IMR-90 (cell line): ENCODE data around the gene CENPA. TPM values are rescaled to one million over a fixed set of nuclear protein-coding genes. Genes with fewer than 3 reads are reported as not detected.

Source experiments
- ATAC-seq: fragments of 200-7000 bp; cut with Tn5 transposase; 2 replicates; pipeline ENCODE4 v1.9.1; 2020; ENCODE audit warnings: low read depth, mild to moderate bottlenecking, moderate library complexity
- BruUV-seq: library from RNA; stranded (reverse); fragments of 400-500 nt; replicated peaks from 2 replicates; lab custom pipeline; 2021; lab: Mats Ljungman, UMichigan
- CTCF ChIA-PET: fragments of 300-600 bp; formaldehyde crosslinking; extraction: SDS; loops from one replicate; lab custom pipeline; 2021; ENCODE audit warnings: antibody characterized with exemption; lab: Yijun Ruan, JAX
- POLR2A ChIA-PET: fragments of 300-600 bp; sonication (Branson Sonifier 250); formaldehyde crosslinking; loops from one replicate; lab custom pipeline; 2022; ENCODE audit warnings: antibody characterized with exemption; ENCODE audit not compliant: unreplicated experiment; lab: Charles Lee
- DNase-seq: peaks from one replicate; pipeline ENCODE4 v3.0.0; 2013
- H2AFZ ChIP-seq: replicated peaks from 2 replicates; pipeline ENCODE3; 2013; ENCODE audit warnings: low read length, mild to moderate bottlenecking; ENCODE audit not compliant: poor library complexity
- H2AK5ac ChIP-seq: 2 replicates; pipeline ENCODE4 v1.6.1; 2013; ENCODE audit warnings: low read depth, low read length, inconsistent platforms
- H2AK9ac ChIP-seq: replicated peaks from 2 replicates; pipeline ENCODE3; 2013; ENCODE audit warnings: mild to moderate bottlenecking, low read depth, low read length, moderate library complexity; ENCODE audit not compliant: poor library complexity
- H2BK120ac ChIP-seq: 2 replicates; pipeline ENCODE4 v1.6.1; 2013; ENCODE audit warnings: low read depth, low read length, inconsistent platforms
- H2BK15ac ChIP-seq: 3 replicates; pipeline ENCODE4 v1.6.1; 2013; ENCODE audit warnings: low read depth, low read length, inconsistent platforms
- H2BK20ac ChIP-seq: 2 replicates; pipeline ENCODE4 v1.6.1; 2013; ENCODE audit warnings: low read depth, mild to moderate bottlenecking, inconsistent platforms, low read length, moderate library complexity
- H2BK5ac ChIP-seq: 2 replicates; pipeline ENCODE4 v1.6.1; 2013; ENCODE audit warnings: mild to moderate bottlenecking, low read depth, low read length, inconsistent platforms; ENCODE audit not compliant: poor library complexity, severe bottlenecking
- H3K14ac ChIP-seq: replicated peaks from 2 replicates; pipeline ENCODE4 v1.6.1; 2013; ENCODE audit warnings: low read depth, low read length, inconsistent platforms
- H3K18ac ChIP-seq: 2 replicates; pipeline ENCODE4 v1.6.1; 2013; ENCODE audit warnings: low read depth, low read length, control low read depth
- H3K23ac ChIP-seq: 2 replicates; pipeline ENCODE4 v1.6.1; 2013; ENCODE audit warnings: low read depth, low read length, inconsistent platforms
- H3K27ac ChIP-seq: 2 replicates; pipeline ENCODE4 v1.5.1; 2013; ENCODE audit warnings: mild to moderate bottlenecking, control low read depth, low read length; ENCODE audit not compliant: insufficient read depth
- H3K27me3 ChIP-seq: 2 replicates; pipeline ENCODE4 v1.6.1; 2013; ENCODE audit warnings: low read length; ENCODE audit not compliant: control insufficient read depth, insufficient read depth
- H3K36me3 ChIP-seq: 2 replicates; pipeline ENCODE4 v1.6.1; 2013; ENCODE audit warnings: low read length, mixed read lengths; ENCODE audit not compliant: control insufficient read depth, insufficient read depth
- H3K4ac ChIP-seq: 2 replicates; pipeline ENCODE4 v1.6.1; 2013; ENCODE audit warnings: low read depth, low read length, inconsistent platforms
- H3K4me1 ChIP-seq: 2 replicates; pipeline ENCODE4 v1.6.1; 2013; ENCODE audit warnings: low read length, mixed read lengths; ENCODE audit not compliant: control insufficient read depth, insufficient read depth
- H3K4me2 ChIP-seq: 2 replicates; pipeline ENCODE4 v1.6.1; 2013; ENCODE audit warnings: low read depth, mild to moderate bottlenecking, control low read depth, low read length, moderate library complexity
- H3K4me3 ChIP-seq: 2 replicates; pipeline ENCODE4 v1.5.1; 2013; ENCODE audit warnings: low read depth, mild to moderate bottlenecking, control low read depth, low read length, moderate library complexity; ENCODE audit not compliant: insufficient read depth
- H3K56ac ChIP-seq: 2 replicates; pipeline ENCODE4 v1.6.1; 2013; ENCODE audit warnings: low read length, inconsistent platforms; ENCODE audit not compliant: insufficient read depth; ENCODE audit errors: extremely low read depth
- H3K79me1 ChIP-seq, 2 experiments: 2 replicates each; pipeline ENCODE4 v1.6.1; 2013; ENCODE audit warnings: low read length in 2 of 2, inconsistent platforms in 1 of 2, low read depth in 1 of 2
- H3K9ac ChIP-seq: 2 replicates; pipeline ENCODE4 v1.6.1; 2013; ENCODE audit warnings: low read depth, low read length, control low read depth
- H3K9me1 ChIP-seq: 2 replicates; pipeline ENCODE4 v1.6.1; 2013; ENCODE audit warnings: low read length, inconsistent platforms; ENCODE audit not compliant: insufficient read depth
- H3K9me3 ChIP-seq: 2 replicates; pipeline ENCODE4 v1.6.1; 2013; ENCODE audit warnings: low read length; ENCODE audit not compliant: control insufficient read depth, insufficient read depth
- H4K20me1 ChIP-seq: 2 replicates; pipeline ENCODE4 v1.6.1; 2013; ENCODE audit warnings: low read length, inconsistent platforms; ENCODE audit not compliant: insufficient read depth
- H4K5ac ChIP-seq: 2 replicates; pipeline ENCODE4 v1.6.1; 2013; ENCODE audit warnings: mild to moderate bottlenecking, low read depth, low read length, control low read depth
- H4K8ac ChIP-seq, 2 experiments: 2 replicates each; pipeline ENCODE4 v1.6.1; 2013; ENCODE audit warnings: low read depth in 2 of 2, low read length in 2 of 2, control low read depth in 1 of 2, inconsistent platforms in 1 of 2
- H4K91ac ChIP-seq: 2 replicates; pipeline ENCODE4 v1.6.1; 2013; ENCODE audit warnings: low read depth, low read length, inconsistent platforms; ENCODE audit not compliant: insufficient read depth
- BHLHE40 ChIP-seq: fragments of 150-350 bp; IDR thresholded peaks from 2 replicates; pipeline ENCODE4 v1.6.1; 2016; ENCODE audit warnings: mild to moderate bottlenecking, low read depth, low read length
- CEBPB ChIP-seq: IDR thresholded peaks from 2 replicates; pipeline ENCODE4 v1.6.1; 2012; ENCODE audit warnings: low read depth, low read length, improper control_type of control experiment
- CHD1 ChIP-seq: IDR thresholded peaks from 2 replicates; pipeline ENCODE4 v1.6.1; 2012; ENCODE audit warnings: low read depth, low read length, improper control_type of control experiment
- MAFK ChIP-seq: IDR thresholded peaks from 2 replicates; pipeline ENCODE4 v1.6.1; 2012; ENCODE audit warnings: low read depth, low read length, improper control_type of control experiment
- MAZ ChIP-seq: IDR thresholded peaks from 2 replicates; pipeline ENCODE4 v1.6.1; 2012; ENCODE audit warnings: low read depth, mild to moderate bottlenecking, low read length, improper control_type of control experiment, moderate library complexity, borderline replicate concordance
- MXI1 ChIP-seq: IDR thresholded peaks from 2 replicates; pipeline ENCODE4 v1.6.1; 2012; ENCODE audit warnings: low read depth, mild to moderate bottlenecking, low read length, moderate library complexity, borderline replicate concordance
- NFE2L2 ChIP-seq: fragments of 150-350 bp; IDR thresholded peaks from 2 replicates; pipeline ENCODE4 v1.6.1; 2016; ENCODE audit warnings: low read depth, mild to moderate bottlenecking, low read length
- POLR2A ChIP-seq: IDR thresholded peaks from 2 replicates; pipeline ENCODE4 v1.6.1; 2012; ENCODE audit warnings: mild to moderate bottlenecking, low read depth, low read length
- RAD21 ChIP-seq: IDR thresholded peaks from 2 replicates; pipeline ENCODE4 v1.6.1; 2012; ENCODE audit warnings: low read length, improper control_type of control experiment
- RCOR1 ChIP-seq: IDR thresholded peaks from 2 replicates; pipeline ENCODE4 v1.6.1; 2012; ENCODE audit warnings: mild to moderate bottlenecking, low read length, improper control_type of control experiment; ENCODE audit not compliant: insufficient replicate concordance
- RFX5 ChIP-seq: IDR thresholded peaks from 2 replicates; pipeline ENCODE4 v1.8.0; 2012; ENCODE audit warnings: low read depth, mild to moderate bottlenecking, low read length, moderate library complexity
- SMC3 ChIP-seq: fragments of 150-350 bp; IDR thresholded peaks from 2 replicates; pipeline ENCODE4 v1.6.1; 2016; ENCODE audit warnings: low read depth, mild to moderate bottlenecking, antibody characterized with exemption, low read length, moderate library complexity
- WGBS, 2 experiments: methylation state at CpG; one replicate each; pipeline versions ENCODE4 v1.1.5 to v1.1.7; 2013; ENCODE audit warnings: missing lambda C conversion rate in 2 of 2; ENCODE audit not compliant: insufficient read length in 1 of 2; ENCODE audit errors: extremely low coverage in 2 of 2; 5-methylcytosine and 5-hydroxymethylcytosine counted together
- dilution Hi-C: fragments of 300-500 bp; cut with HindIII; formaldehyde crosslinking; loops from one replicate; pipeline ENCODE4 v1.14.3; 2018; ENCODE audit warnings: low sequenced_read_pairs; ENCODE audit not compliant: unreplicated experiment
- in situ Hi-C: fragments of 300-500 bp; cut with MboI; formaldehyde crosslinking; loops from 3 replicates; pipeline ENCODE4 v1.14.3; 2019; ENCODE audit warnings: low sequenced_read_pairs, inconsistent platforms, mixed read lengths
- intact Hi-C: fragments of 100-400 bp; cut with micrococcal nuclease; formaldehyde crosslinking; loops from 2 replicates; pipeline ENCODE4 v1.10.0; 2022
- polyA plus RNA-seq, 3 experiments: library from polyadenylated mRNA; depleted of rRNA; stranded (reverse); fragments of >200 nt; gene quantifications; 2 replicates each; pipeline ENCODE4 v1.2.3, GENCODE V29; 2012; ENCODE audit warnings: low replicate concordance in 1 of 3
- total RNA-seq: library from RNA; depleted of rRNA; stranded (reverse); fragments of >200 nt; gene quantifications from 2 replicates; pipeline ENCODE4 v1.2.3, GENCODE V29; 2012
- TF ChIP-seq, protein P1 (sequence below): fragments of 150-350 bp; IDR thresholded peaks from 2 replicates; pipeline ENCODE4 v1.6.1; 2017; ENCODE audit warnings: mild to moderate bottlenecking, antibody characterized with exemption, low read length, low read depth
- TF ChIP-seq, protein P2 (sequence below): conservative IDR thresholded peaks from 2 replicates; pipeline ENCODE4 v1.5.1; 2012; ENCODE audit warnings: mild to moderate bottlenecking, low read depth, low read length, improper control_type of control experiment
- TF ChIP-seq, protein P3 (sequence below): fragments of 150-350 bp; IDR thresholded peaks from 2 replicates; pipeline ENCODE4 v1.6.1; 2016; ENCODE audit warnings: low read depth, mild to moderate bottlenecking, low read length, moderate library complexity, borderline replicate concordance

CENPA gene
- total and polyA plus RNA-seq, 2 of the 4 experiments (the other 2 are of a cell fraction), result 7.7 to 14.9 TPM

DNA sequence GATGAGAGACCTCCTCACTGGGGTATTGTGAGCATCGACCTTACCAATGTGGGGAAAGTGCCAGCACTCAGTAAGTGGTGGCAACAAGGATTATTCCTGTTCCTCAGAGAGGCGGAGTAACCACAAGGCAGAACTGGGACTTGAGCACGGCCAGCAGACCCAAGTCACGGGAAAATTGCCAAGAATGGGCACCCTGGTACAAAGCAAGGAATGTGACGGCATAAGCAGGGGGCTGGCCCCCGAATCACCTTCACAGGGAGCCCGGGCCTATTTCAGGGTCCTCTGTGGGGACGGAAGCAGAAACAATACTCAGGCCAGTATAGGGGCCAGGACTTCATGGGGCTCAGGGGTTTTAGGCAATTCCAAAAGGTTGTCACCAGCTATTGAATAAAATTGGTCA, 25.4 kb downstream of the CENPA start:
- Histone ChIP-seq H3K9me1 (0 out of 2 replicates have a peak, but pooled peaks cover 3% of the 10 kb centered on the region), H3K18ac (no peak overlapping the region), H2BK5ac (no peak overlapping the region), H3K4ac (no peak overlapping the region), H2BK120ac (no peak overlapping the region), H3K9me3 (no peaks in the 10 kb centered on the region; the same call in 1 of the 2 replicates), H3K4me2 (no peak overlapping the region), H3K27ac (no peak overlapping the region), H3K79me1 (no peaks in the 10 kb centered on the region), H4K8ac (no peak overlapping the region), H2AK5ac (no peak overlapping the region), H3K4me1 (no peaks in the 10 kb centered on the region), H2AK9ac (no peak overlapping the region), H3K23ac (no peak overlapping the region), H3K9ac (no peak overlapping the region), H3K36me3 (no peaks in the 10 kb centered on the region), H4K20me1 (no peaks in the 10 kb centered on the region), H3K56ac (no peak overlapping the region), H4K91ac (no peak overlapping the region), H3K27me3 (peaks cover 27% of the 10 kb centered on the region), H2AFZ (no peak overlapping the region), H4K5ac (no peak overlapping the region), H2BK15ac (no peak overlapping the region), H3K14ac (no peak overlapping the region), H2BK20ac (no peak overlapping the region), H3K4me3 (no peak overlapping the region)
- in situ Hi-C loops, result no loop called here
- ChIA-PET CTCF (interaction anchor here (0.5 kb wide), 1 partner anchor 23 kb away, joined by 5 read pairs; no protein-coding TSS in a partner anchor), POLR2A (no interaction called here)
- dilution Hi-C loops, result no loop called here
- 76% methylated on average over 4 of the region's 8 CpGs; no CpG with 5 or more reads in 1 of the 2 experiments for WGBS, 2 experiments
- intact Hi-C loops, result no loop called here
- DNase-seq, result no peak
- BruUV-seq, result no TSS peak
- ATAC-seq, result no peak
- TF ChIP-seq, protein P1, sequence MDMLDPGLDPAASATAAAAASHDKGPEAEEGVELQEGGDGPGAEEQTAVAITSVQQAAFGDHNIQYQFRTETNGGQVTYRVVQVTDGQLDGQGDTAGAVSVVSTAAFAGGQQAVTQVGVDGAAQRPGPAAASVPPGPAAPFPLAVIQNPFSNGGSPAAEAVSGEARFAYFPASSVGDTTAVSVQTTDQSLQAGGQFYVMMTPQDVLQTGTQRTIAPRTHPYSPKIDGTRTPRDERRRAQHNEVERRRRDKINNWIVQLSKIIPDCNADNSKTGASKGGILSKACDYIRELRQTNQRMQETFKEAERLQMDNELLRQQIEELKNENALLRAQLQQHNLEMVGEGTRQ, result no peak
- TF ChIP-seq BHLHE40, result no peak
- TF ChIP-seq, protein P2, sequence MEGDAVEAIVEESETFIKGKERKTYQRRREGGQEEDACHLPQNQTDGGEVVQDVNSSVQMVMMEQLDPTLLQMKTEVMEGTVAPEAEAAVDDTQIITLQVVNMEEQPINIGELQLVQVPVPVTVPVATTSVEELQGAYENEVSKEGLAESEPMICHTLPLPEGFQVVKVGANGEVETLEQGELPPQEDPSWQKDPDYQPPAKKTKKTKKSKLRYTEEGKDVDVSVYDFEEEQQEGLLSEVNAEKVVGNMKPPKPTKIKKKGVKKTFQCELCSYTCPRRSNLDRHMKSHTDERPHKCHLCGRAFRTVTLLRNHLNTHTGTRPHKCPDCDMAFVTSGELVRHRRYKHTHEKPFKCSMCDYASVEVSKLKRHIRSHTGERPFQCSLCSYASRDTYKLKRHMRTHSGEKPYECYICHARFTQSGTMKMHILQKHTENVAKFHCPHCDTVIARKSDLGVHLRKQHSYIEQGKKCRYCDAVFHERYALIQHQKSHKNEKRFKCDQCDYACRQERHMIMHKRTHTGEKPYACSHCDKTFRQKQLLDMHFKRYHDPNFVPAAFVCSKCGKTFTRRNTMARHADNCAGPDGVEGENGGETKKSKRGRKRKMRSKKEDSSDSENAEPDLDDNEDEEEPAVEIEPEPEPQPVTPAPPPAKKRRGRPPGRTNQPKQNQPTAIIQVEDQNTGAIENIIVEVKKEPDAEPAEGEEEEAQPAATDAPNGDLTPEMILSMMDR, result no peak
- no peak for TF ChIP-seq RFX5
- no peak for TF ChIP-seq RCOR1
- TF ChIP-seq CHD1, result no peak
- TF ChIP-seq POLR2A, result no peak
- TF ChIP-seq, protein P3, sequence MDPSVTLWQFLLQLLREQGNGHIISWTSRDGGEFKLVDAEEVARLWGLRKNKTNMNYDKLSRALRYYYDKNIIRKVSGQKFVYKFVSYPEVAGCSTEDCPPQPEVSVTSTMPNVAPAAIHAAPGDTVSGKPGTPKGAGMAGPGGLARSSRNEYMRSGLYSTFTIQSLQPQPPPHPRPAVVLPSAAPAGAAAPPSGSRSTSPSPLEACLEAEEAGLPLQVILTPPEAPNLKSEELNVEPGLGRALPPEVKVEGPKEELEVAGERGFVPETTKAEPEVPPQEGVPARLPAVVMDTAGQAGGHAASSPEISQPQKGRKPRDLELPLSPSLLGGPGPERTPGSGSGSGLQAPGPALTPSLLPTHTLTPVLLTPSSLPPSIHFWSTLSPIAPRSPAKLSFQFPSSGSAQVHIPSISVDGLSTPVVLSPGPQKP, result no peak
- TF ChIP-seq MAFK, result no peak
- TF ChIP-seq RAD21, result no peak
- TF ChIP-seq SMC3, result no peak
- TF ChIP-seq NFE2L2, result no peak
- no peak for TF ChIP-seq MXI1
- no peak for TF ChIP-seq MAZ
- TF ChIP-seq CEBPB, result no peak
